WI38 (cell line): ENCODE measurements around the gene LSM14A.

ENCODE experiments used
- H3K4me3 ChIP-seq: 2 replicates; pipeline ENCODE4 v1.5.1; 2011; ENCODE audit warnings: low read depth, mild to moderate bottlenecking, control low read depth, low read length
- TF ChIP-seq, protein P1 (sequence below): IDR thresholded peaks from 2 replicates; pipeline ENCODE4 v1.5.1; 2012; ENCODE audit warnings: low read depth, mild to moderate bottlenecking, control low read depth, low read length

LSM14A gene

DNA sequence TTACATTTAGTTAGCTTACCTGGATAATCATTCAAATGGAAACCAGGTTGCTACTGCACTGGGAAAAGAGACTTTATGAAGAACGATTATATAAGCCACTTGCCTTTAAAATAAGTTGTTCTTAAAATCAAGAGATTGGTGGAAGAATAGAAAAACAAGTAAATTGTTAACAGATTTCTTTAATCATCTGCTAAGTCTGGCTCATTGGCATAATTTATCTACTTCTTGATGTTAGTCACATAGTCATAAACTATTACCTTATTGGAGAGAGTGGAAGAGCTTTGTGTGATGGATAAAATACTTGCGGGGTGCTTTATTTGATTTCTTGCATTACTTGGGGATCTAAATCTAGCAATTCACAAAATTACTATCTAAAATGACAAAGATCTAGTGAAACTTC, 6.8 kb downstream of the LSM14A start:
- TF ChIP-seq, protein P1, sequence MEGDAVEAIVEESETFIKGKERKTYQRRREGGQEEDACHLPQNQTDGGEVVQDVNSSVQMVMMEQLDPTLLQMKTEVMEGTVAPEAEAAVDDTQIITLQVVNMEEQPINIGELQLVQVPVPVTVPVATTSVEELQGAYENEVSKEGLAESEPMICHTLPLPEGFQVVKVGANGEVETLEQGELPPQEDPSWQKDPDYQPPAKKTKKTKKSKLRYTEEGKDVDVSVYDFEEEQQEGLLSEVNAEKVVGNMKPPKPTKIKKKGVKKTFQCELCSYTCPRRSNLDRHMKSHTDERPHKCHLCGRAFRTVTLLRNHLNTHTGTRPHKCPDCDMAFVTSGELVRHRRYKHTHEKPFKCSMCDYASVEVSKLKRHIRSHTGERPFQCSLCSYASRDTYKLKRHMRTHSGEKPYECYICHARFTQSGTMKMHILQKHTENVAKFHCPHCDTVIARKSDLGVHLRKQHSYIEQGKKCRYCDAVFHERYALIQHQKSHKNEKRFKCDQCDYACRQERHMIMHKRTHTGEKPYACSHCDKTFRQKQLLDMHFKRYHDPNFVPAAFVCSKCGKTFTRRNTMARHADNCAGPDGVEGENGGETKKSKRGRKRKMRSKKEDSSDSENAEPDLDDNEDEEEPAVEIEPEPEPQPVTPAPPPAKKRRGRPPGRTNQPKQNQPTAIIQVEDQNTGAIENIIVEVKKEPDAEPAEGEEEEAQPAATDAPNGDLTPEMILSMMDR: no peak
- no peak overlapping the region for H3K4me3 ChIP-seq

DNA sequence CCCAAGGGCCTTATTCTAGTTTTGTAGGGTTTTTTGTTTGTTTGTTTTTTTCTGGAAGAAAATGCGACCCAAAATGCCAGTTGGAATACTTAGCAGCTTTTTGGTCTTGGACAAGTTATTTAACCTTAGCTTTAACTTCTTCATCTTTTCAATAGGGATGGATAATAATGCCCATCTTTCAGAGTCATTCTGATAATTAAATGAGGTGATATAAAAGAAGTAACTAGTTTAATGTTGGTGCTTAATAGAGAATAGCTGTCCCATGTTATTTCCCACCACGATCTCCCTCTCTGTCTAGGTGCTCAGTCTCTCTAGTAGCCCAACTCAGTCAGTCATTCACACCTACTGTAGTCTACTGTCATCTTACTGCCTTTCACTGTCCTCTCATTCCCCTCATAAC, 8.0 kb downstream of the LSM14A start:
- TF ChIP-seq, protein P1: no peak
- H3K4me3 ChIP-seq: no peak overlapping the region

DNA sequence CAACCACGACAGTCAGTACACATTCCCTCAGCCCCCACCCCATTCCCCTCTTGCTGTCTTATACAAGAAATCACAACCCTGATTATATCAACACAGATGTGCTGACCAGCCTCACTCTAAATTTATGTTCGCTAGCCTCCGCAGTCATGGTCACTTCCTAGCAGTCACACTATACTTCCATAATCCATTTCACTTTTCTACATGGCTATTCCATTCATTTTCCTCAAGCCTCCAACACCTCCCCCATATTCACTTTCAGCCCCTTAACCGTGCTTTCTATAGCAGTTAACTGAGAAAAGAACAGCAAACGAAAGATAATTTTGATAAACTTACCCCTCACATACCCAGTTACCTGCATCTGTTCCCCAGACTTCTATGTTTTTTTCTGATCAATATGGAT, 8.4 kb downstream of the LSM14A start:
- TF ChIP-seq, protein P1: no peak

DNA sequence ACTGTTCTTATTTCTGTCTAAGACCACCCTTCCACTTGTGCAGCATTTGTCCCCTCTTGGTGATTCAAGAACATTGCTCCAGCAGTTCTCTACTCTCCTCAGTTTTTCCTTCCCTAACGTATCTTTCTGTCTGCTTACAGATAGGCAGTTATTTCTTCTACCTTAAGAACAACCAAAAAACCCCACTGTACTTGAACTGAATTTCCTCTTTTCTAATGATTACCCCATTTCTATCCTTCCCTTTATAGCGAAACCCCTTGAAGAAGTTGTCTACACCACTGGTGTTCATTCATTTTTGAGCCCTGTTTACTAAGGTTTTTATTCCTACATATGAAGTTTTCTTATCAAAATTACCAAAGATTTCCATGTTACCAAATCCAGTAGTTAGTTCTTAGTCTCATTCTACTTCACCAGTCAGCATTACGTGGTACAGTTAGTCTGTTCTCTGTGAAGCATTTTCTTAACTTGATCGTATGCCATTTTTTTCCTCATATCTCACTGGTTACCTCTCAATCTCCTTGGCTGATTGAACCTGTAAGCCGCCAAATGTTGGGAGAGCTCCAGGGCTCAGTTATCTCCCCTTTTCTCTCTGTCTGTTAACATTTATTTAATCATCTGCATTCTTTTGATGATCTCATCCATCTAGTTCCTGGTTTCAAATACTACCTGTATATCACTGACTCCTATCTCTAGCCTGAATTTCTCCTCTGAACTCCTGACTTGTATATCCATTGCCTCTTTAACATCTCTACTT, 9.0 kb downstream of the LSM14A start:
- H3K4me3 ChIP-seq: no peak overlapping the region
- TF ChIP-seq, protein P1: no peak

More for the DNA sequence above, 8.4 kb downstream of the LSM14A start:
- H3K4me3 ChIP-seq: no peak overlapping the region

DNA sequence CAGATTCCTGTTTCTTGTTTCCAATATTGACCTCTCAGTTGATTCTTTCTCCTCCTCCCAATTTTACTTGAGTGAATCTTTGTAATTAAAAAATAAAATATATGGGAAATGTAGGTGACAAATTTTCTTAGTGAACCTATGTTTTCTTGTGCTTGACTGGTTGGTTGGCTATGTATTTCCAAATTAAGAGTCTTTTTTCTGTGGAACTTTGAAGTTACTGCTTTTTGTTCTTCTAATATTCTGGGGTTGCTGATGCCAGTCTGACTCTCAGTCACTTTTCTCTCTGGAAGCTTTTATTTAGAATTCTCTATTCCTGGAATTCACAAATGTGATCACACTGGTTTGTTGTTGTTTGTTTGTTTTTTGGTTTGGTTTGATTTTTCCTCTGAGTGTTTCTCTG, 9.8 kb downstream of the LSM14A start:
- TF ChIP-seq, protein P1: no peak
- no peak overlapping the region for H3K4me3 ChIP-seq

DNA sequence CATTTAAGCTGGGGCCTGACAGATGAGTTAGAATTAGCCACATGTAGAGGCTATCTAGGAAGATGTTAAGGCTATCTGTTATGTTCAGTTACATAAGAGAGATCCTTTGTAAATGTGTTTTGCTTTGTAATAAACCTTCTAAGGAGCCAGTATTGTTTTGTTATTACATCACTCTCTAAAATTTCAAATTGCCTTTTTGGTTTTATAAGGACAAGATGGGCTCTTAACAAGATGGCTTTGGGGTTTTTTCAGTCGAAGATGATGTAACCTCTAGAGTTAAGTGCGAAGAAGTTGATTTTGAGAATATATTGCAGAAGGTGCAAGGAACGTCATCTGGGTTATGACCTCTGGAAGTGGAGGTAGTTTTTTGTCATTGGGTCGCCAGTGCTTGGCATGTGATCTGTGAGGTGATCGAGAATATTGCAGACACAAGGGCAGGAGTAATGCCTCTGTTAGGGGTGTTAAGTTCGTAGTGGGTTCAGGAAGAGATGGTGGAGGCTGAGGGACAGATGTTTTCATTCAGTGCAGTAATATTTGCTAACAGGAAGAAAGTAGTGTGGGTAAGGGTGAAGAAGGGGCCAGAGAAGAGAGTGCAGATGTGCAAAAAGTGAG, 12.7 kb downstream of the LSM14A start:
- no peak overlapping the region for H3K4me3 ChIP-seq
- TF ChIP-seq, protein P1: no peak

DNA sequence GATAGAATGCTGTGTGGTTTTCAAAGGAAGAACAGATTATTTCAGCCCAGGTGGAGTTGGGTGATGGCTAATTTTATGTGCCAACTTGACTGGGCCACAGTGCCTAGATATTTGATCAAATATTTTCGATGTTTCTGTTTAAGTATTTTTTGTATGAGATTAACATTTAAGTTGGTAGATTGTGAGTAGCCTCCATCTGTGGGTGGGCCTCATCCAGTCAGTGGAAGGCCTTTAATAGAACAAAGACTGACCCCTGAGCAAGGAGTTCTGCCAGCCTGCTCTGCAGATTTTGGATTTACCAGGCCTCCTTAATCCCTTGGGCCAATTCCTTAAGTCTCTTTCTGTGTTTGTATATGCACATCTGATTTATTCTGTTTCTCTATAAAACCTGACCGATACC, 13.9 kb downstream of the LSM14A start:
- TF ChIP-seq, protein P1: no peak
- no peak overlapping the region for H3K4me3 ChIP-seq
